ENCODE measurements around the gene STAM.

The STAM gene

GRCh38 chr10:17733620-17734019 lies 89.7 kb downstream of the STAM start:
- DNase-seq: no peak

- DNase-seq: no peak
Observed at GRCh38 chr10:17734432-17735080, 90.6 kb downstream of the STAM start.

- no peak for DNase-seq
Observed at GRCh38 chr10:17735166-17735941, 91.4 kb downstream of the STAM start.

- no peak for DNase-seq
Observed at GRCh38 chr10:17736223-17736622, 92.3 kb downstream of the STAM start.

- peak in 1 of 2 donors; percentile 42 for DNase-seq
Observed at GRCh38 chr10:17737027-17737965, 93.3 kb downstream of the STAM start.

GRCh38 chr10:17740668-17741067 lies 96.7 kb downstream of the STAM start:
- DNase-seq: no peak

GRCh38 chr10:17742918-17743317 lies 99.0 kb downstream of the STAM start:
- peak; percentile 53 to 70 for DNase-seq

GRCh38 chr10:17743437-17743836 lies 99.5 kb downstream of the STAM start:
- DNase-seq: no peak

GRCh38 chr10:17744341-17744861 lies 100.5 kb downstream of the STAM start:
- no peak for DNase-seq

- no peak for DNase-seq
Observed at GRCh38 chr10:17747883-17748550, 104.1 kb downstream of the STAM start.

- DNase-seq: no peak
Observed at GRCh38 chr10:17749890-17750289, 105.9 kb downstream of the STAM start.

- DNase-seq: no peak
Observed at GRCh38 chr10:17751781-17752445, 108.0 kb downstream of the STAM start, which contains the start of gene TMEM236. TMEM236 (plus strand) TSS chr10:17752201; CDS start chr10:17752296, 95 bp downstream.

GRCh38 chr10:17756557-17757217 lies 112.7 kb downstream of the STAM start:
- DNase-seq: peak in 1 of 2 donors; percentile 4

- DNase-seq: no peak
Observed at GRCh38 chr10:17758200-17758599, 114.2 kb downstream of the STAM start.

GRCh38 chr10:17758896-17759295 lies 114.9 kb downstream of the STAM start:
- DNase-seq: no peak

GRCh38 chr10:17764142-17764541 lies 120.2 kb downstream of the STAM start:
- DNase-seq: no peak

- no peak for DNase-seq
Observed at GRCh38 chr10:17765602-17766001, 121.7 kb downstream of the STAM start.
